ENCODE measurements around the gene TTYH2. TPM values are rescaled to one million over a fixed set of nuclear protein-coding genes. Genes with fewer than 3 reads are reported as not detected.
"Not testable (repeated sequence)": the region's sequence is repeated elsewhere in the genome, so short reads cannot be mapped to it uniquely, and the experiment has no call there.

TTYH2 gene
- 0.79 and 1.1 TPM in 2 replicates for total RNA-seq

GRCh38 chr17:74212913-74213791 is at the start of gene TTYH2:
TSS of gene TTYH2 (plus strand) at chr17:74213571. CDS start at chr17:74213588, 17 bp downstream.
- no peak for DNase-seq (ENCODE audit: low read depth, low spot score)

GRCh38 chr17:74163836-74164235 is 49.5 kb upstream of the TTYH2 start:
- no peak for DNase-seq (ENCODE audit: low read depth, low spot score)

GRCh38 chr17:74164446-74165045 is 48.8 kb upstream of the TTYH2 start:
- no peak for DNase-seq (ENCODE audit: low read depth, low spot score)

GRCh38 chr17:74165797-74166365 is 47.5 kb upstream of the TTYH2 start:
- no peak for DNase-seq (ENCODE audit: low read depth, low spot score)

- no peak for DNase-seq (ENCODE audit: low read depth, low spot score)
Observed at GRCh38 chr17:74170924-74171323, 42.4 kb upstream of the TTYH2 start.

GRCh38 chr17:74172700-74173099 is 40.7 kb upstream of the TTYH2 start:
- no peak for DNase-seq (ENCODE audit: low read depth, low spot score)

GRCh38 chr17:74176546-74177001 is 36.8 kb upstream of the TTYH2 start:
- peak; percentile 17 for DNase-seq (ENCODE audit: low read depth, low spot score)

- no peak for DNase-seq (ENCODE audit: low read depth, low spot score)
Observed at GRCh38 chr17:74177018-74177450, 36.3 kb upstream of the TTYH2 start.

- DNase-seq (ENCODE audit: low read depth, low spot score), result no peak
Observed at GRCh38 chr17:74179576-74179975, 33.8 kb upstream of the TTYH2 start.

GRCh38 chr17:74180336-74180735 is 33.0 kb upstream of the TTYH2 start:
- DNase-seq (ENCODE audit: low read depth, low spot score), result no peak

- DNase-seq (ENCODE audit: low read depth, low spot score), result no peak
Observed at GRCh38 chr17:74181341-74181740, 32.0 kb upstream of the TTYH2 start.

GRCh38 chr17:74182041-74182723 is 31.2 kb upstream of the TTYH2 start:
- DNase-seq (ENCODE audit: low read depth, low spot score), result no peak

GRCh38 chr17:74183411-74183810 is 30.0 kb upstream of the TTYH2 start:
- no peak for DNase-seq (ENCODE audit: low read depth, low spot score)

- no peak for DNase-seq (ENCODE audit: low read depth, low spot score)
Observed at GRCh38 chr17:74185571-74186185, 27.7 kb upstream of the TTYH2 start.

GRCh38 chr17:74186498-74186897 is 26.9 kb upstream of the TTYH2 start:
- DNase-seq (ENCODE audit: low read depth, low spot score), result no peak

GRCh38 chr17:74187761-74188160 is 25.6 kb upstream of the TTYH2 start:
- no peak for DNase-seq (ENCODE audit: low read depth, low spot score)

GRCh38 chr17:74188687-74189086 is 24.7 kb upstream of the TTYH2 start:
- DNase-seq (ENCODE audit: low read depth, low spot score), result not testable (repeated sequence)

- DNase-seq (ENCODE audit: low read depth, low spot score), result no peak
Observed at GRCh38 chr17:74190154-74190553, 23.2 kb upstream of the TTYH2 start.

- no peak for DNase-seq (ENCODE audit: low read depth, low spot score)
Observed at GRCh38 chr17:74190807-74191406, 22.5 kb upstream of the TTYH2 start.

GRCh38 chr17:74192950-74193781 is 20.2 kb upstream of the TTYH2 start:
- no peak for DNase-seq (ENCODE audit: low read depth, low spot score)
